Measurements from ENCODE around the gene RIF1.

The RIF1 gene

DNA sequence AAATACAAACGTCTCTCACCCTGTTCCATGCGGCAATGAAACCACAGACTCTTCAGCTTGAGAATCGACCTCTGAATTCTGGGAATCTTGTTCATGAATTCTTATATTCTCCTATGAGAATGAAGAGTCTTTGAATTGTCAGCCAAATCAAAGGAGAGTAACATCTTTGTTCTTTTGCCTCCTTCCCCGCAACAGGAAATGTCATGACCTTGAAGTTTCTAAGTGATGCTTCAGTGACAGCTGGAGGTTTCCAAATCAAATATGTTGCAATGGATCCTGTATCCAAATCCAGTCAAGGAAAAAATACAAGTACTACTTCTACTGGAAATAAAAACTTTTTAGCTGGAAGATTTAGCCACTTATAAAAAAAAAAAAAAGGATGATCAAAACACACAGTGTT lies 30.5 kb upstream of the RIF1 start:
- H3K4me1 ChIP-seq (ENCODE audit: control extremely low read depth in 1 of 4, control insufficient read depth in 4 of 4, insufficient read depth in 4 of 4, low read length in 3 of 4): peaks cover 0 to 5% (median 1%) of the 10 kb centered on the region in 4 experiments
- no peak overlapping the region for H3K27ac ChIP-seq (ENCODE audit: insufficient read depth in 1 of 2, low read depth in 1 of 2, low read length in 2 of 2, poor library complexity in 1 of 2, severe bottlenecking in 2 of 2)
- 100% methylated on average over 1 of the region's 4 CpGs for WGBS (ENCODE audit: insufficient coverage)
- ChIA-PET POLR2A (no interaction called here), CTCF (no interaction called here)
- no peak overlapping the region for H3K4me3 ChIP-seq (ENCODE audit: control insufficient read depth in 1 of 7, extremely low read depth in 1 of 7, insufficient read depth in 4 of 7, low read depth in 2 of 7, low read length in 6 of 7)
- no peaks in the 10 kb centered on the region for H3K9me3 ChIP-seq (ENCODE audit: control extremely low read depth in 1 of 5, control insufficient read depth in 4 of 5, insufficient read depth in 2 of 5, low read depth in 1 of 5, low read length in 4 of 5)
- H3K27me3 ChIP-seq (replicated peaks in 2 of 5; ENCODE audit: control insufficient read depth in 4 of 5, insufficient read depth in 5 of 5, low read length in 4 of 5): no peaks in the 10 kb centered on the region
- no peaks in the 10 kb centered on the region for H3K36me3 ChIP-seq (ENCODE audit: control insufficient read depth in 4 of 4, insufficient read depth in 4 of 4, low read length in 3 of 4)
- DNase-seq: no peak

DNA sequence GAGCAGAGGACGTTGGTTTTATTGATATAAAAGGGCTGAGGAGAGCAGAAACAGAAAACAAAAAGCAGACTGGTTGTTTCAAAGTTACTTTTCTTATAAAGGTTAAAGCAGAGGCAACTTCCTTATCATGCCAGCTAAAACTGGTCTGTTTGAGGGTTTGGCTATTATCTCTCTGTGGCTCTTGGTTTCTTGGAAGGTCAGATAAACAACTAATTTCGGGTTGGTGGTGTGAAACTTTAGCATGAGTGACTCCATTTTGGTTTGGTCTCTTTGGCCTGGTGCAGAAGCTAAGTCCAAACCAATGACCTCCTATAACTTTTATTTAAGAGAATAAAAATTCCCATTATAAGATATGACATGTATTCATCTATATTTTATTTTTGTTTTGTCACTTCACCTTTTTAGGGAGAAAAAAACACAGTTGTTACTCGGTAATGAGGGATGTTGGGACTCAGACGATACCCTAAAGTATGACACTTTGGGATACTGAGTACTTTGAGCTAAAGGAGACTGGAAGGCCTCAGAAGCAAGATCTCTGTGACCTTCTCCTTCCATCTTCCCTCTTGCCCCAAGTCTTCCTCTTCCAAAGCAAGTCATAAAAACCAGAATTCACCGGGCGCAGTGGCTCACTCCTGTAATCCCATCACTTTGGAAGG lies 29.0 kb upstream of the RIF1 start:
- ChIA-PET CTCF (interaction anchor here (1.7 kb wide), 1 partner anchor 13 kb away, joined by 7 read pairs; no protein-coding TSS in a partner anchor), POLR2A (no interaction called here)
- 100% methylated on average over 4 of the region's 6 CpGs for WGBS (ENCODE audit: insufficient coverage)

GRCh38 chr2:151381266-151381665 lies 28.4 kb upstream of the RIF1 start:
- Histone ChIP-seq H3K9me3 (ENCODE audit: control extremely low read depth in 1 of 5, control insufficient read depth in 4 of 5, insufficient read depth in 2 of 5, low read depth in 1 of 5, low read length in 4 of 5) (no peaks in the 10 kb centered on the region), H3K4me3 (ENCODE audit: control insufficient read depth in 1 of 7, extremely low read depth in 1 of 7, insufficient read depth in 4 of 7, low read depth in 2 of 7, low read length in 6 of 7) (no peak overlapping the region), H3K27me3 (replicated peaks in 2 of 5; ENCODE audit: control insufficient read depth in 4 of 5, insufficient read depth in 5 of 5, low read length in 4 of 5) (no peaks in the 10 kb centered on the region), H3K36me3 (ENCODE audit: control insufficient read depth in 4 of 4, insufficient read depth in 4 of 4, low read length in 3 of 4) (no peaks in the 10 kb centered on the region), H3K27ac (ENCODE audit: insufficient read depth in 1 of 2, low read depth in 1 of 2, low read length in 2 of 2, poor library complexity in 1 of 2, severe bottlenecking in 2 of 2) (no peak overlapping the region), H3K4me1 (ENCODE audit: control extremely low read depth in 1 of 4, control insufficient read depth in 4 of 4, insufficient read depth in 4 of 4, low read length in 3 of 4) (peaks cover 0 to 5% (median 0%) of the 10 kb centered on the region in 4 experiments)
- POLR2A ChIA-PET: no interaction called here
- CTCF ChIA-PET: interaction anchor here (1.7 kb wide), 1 partner anchor 13 kb away, joined by 7 read pairs; no protein-coding TSS in a partner anchor
- DNase-seq: no peak
- WGBS (ENCODE audit: insufficient coverage): 89% methylated on average over 1 of the region's 2 CpGs

More for the DNA sequence above, 29.0 kb upstream of the RIF1 start:
- H3K9me3 ChIP-seq (ENCODE audit: control extremely low read depth in 1 of 5, control insufficient read depth in 4 of 5, insufficient read depth in 2 of 5, low read depth in 1 of 5, low read length in 4 of 5): no peaks in the 10 kb centered on the region
- no peaks in the 10 kb centered on the region for H3K27me3 ChIP-seq (replicated peaks in 2 of 5; ENCODE audit: control insufficient read depth in 4 of 5, insufficient read depth in 5 of 5, low read length in 4 of 5)
- peaks cover 0 to 5% (median 0%) of the 10 kb centered on the region in 4 experiments for H3K4me1 ChIP-seq (ENCODE audit: control extremely low read depth in 1 of 4, control insufficient read depth in 4 of 4, insufficient read depth in 4 of 4, low read length in 3 of 4)
- no peak overlapping the region for H3K27ac ChIP-seq (ENCODE audit: insufficient read depth in 1 of 2, low read depth in 1 of 2, low read length in 2 of 2, poor library complexity in 1 of 2, severe bottlenecking in 2 of 2)
- H3K4me3 ChIP-seq (ENCODE audit: control insufficient read depth in 1 of 7, extremely low read depth in 1 of 7, insufficient read depth in 4 of 7, low read depth in 2 of 7, low read length in 6 of 7): no peak overlapping the region
- H3K36me3 ChIP-seq (ENCODE audit: control insufficient read depth in 4 of 4, insufficient read depth in 4 of 4, low read length in 3 of 4): no peaks in the 10 kb centered on the region
- peak in 2 of 3 donors; percentile 15 to 39 for DNase-seq

GRCh38 chr2:151388011-151388410 lies 21.7 kb upstream of the RIF1 start:
- WGBS (ENCODE audit: insufficient coverage): no CpG with 5 or more reads among the region's 4 CpGs
- no peaks in the 10 kb centered on the region for H3K9me3 ChIP-seq (ENCODE audit: control extremely low read depth in 1 of 5, control insufficient read depth in 4 of 5, insufficient read depth in 2 of 5, low read depth in 1 of 5, low read length in 4 of 5)
- ChIA-PET CTCF (interaction anchor here (1.2 kb wide), 1 partner anchor 15 kb away, joined by 3 read pairs; no protein-coding TSS in a partner anchor), POLR2A (no interaction called here)
- H3K27ac ChIP-seq (ENCODE audit: insufficient read depth in 1 of 2, low read depth in 1 of 2, low read length in 2 of 2, poor library complexity in 1 of 2, severe bottlenecking in 2 of 2): no peak overlapping the region
- H3K4me1 ChIP-seq (ENCODE audit: control extremely low read depth in 1 of 4, control insufficient read depth in 4 of 4, insufficient read depth in 4 of 4, low read length in 3 of 4): no peaks in the 10 kb centered on the region
- no peak overlapping the region for H3K4me3 ChIP-seq (ENCODE audit: control insufficient read depth in 1 of 7, extremely low read depth in 1 of 7, insufficient read depth in 4 of 7, low read depth in 2 of 7, low read length in 6 of 7)
- no peak for DNase-seq
- H3K36me3 ChIP-seq (ENCODE audit: control insufficient read depth in 4 of 4, insufficient read depth in 4 of 4, low read length in 3 of 4): no peaks in the 10 kb centered on the region
- no peaks in the 10 kb centered on the region for H3K27me3 ChIP-seq (replicated peaks in 2 of 5; ENCODE audit: control insufficient read depth in 4 of 5, insufficient read depth in 5 of 5, low read length in 4 of 5)

- no peaks in the 10 kb centered on the region for H3K36me3 ChIP-seq (ENCODE audit: control insufficient read depth in 4 of 4, insufficient read depth in 4 of 4, low read length in 3 of 4)
- no peak overlapping the region for H3K27ac ChIP-seq (ENCODE audit: insufficient read depth in 1 of 2, low read depth in 1 of 2, low read length in 2 of 2, poor library complexity in 1 of 2, severe bottlenecking in 2 of 2)
- no peaks in the 10 kb centered on the region for H3K27me3 ChIP-seq (replicated peaks in 2 of 5; ENCODE audit: control insufficient read depth in 4 of 5, insufficient read depth in 5 of 5, low read length in 4 of 5)
- no CpG with 5 or more reads among the region's 2 CpGs for WGBS (ENCODE audit: insufficient coverage)
- ChIA-PET POLR2A (no interaction called here), CTCF (no interaction called here)
- DNase-seq: no peak
- no peaks in the 10 kb centered on the region for H3K4me1 ChIP-seq (ENCODE audit: control extremely low read depth in 1 of 4, control insufficient read depth in 4 of 4, insufficient read depth in 4 of 4, low read length in 3 of 4)
- H3K4me3 ChIP-seq (ENCODE audit: control insufficient read depth in 1 of 7, extremely low read depth in 1 of 7, insufficient read depth in 4 of 7, low read depth in 2 of 7, low read length in 6 of 7): no peak overlapping the region
- no peaks in the 10 kb centered on the region for H3K9me3 ChIP-seq (ENCODE audit: control extremely low read depth in 1 of 5, control insufficient read depth in 4 of 5, insufficient read depth in 2 of 5, low read depth in 1 of 5, low read length in 4 of 5)
These were observed 18.3 kb upstream of the RIF1 start for GRCh38 chr2:151391436-151391835.

DNA sequence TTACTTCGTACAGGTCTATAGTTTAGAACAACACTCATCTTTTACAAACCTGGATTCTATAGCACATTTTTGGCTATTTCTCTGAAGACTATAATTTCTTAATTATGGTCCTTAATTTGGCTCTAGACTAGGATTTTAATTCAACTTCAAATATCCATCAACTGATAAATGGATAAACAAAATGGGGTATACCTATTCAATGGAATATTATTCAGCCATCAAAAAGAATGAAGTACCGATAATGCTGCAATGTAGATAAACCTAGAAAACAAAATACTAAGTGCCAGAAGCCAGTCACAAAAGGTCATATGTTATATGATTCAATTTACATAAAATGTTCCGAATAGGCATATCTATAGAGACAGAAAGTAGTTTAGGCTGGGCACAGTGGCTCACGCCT lies 15.2 kb upstream of the RIF1 start:
- Histone ChIP-seq H3K36me3 (ENCODE audit: control insufficient read depth in 4 of 4, insufficient read depth in 4 of 4, low read length in 3 of 4) (no peaks in the 10 kb centered on the region), H3K9me3 (ENCODE audit: control extremely low read depth in 1 of 5, control insufficient read depth in 4 of 5, insufficient read depth in 2 of 5, low read depth in 1 of 5, low read length in 4 of 5) (no peaks in the 10 kb centered on the region), H3K27ac (ENCODE audit: insufficient read depth in 1 of 2, low read depth in 1 of 2, low read length in 2 of 2, poor library complexity in 1 of 2, severe bottlenecking in 2 of 2) (no peak overlapping the region), H3K4me1 (ENCODE audit: control extremely low read depth in 1 of 4, control insufficient read depth in 4 of 4, insufficient read depth in 4 of 4, low read length in 3 of 4) (no peaks in the 10 kb centered on the region), H3K4me3 (ENCODE audit: control insufficient read depth in 1 of 7, extremely low read depth in 1 of 7, insufficient read depth in 4 of 7, low read depth in 2 of 7, low read length in 6 of 7) (no peak overlapping the region), H3K27me3 (replicated peaks in 2 of 5; ENCODE audit: control insufficient read depth in 4 of 5, insufficient read depth in 5 of 5, low read length in 4 of 5) (no peaks in the 10 kb centered on the region)
- CTCF ChIA-PET: no interaction called here
- WGBS (ENCODE audit: insufficient coverage): 100% methylated on average over 1 of the region's 4 CpGs
- DNase-seq: no peak
- POLR2A ChIA-PET: no interaction called here

GRCh38 chr2:151395509-151396374 lies 14.0 kb upstream of the RIF1 start:
- Histone ChIP-seq H3K4me1 (ENCODE audit: control extremely low read depth in 1 of 4, control insufficient read depth in 4 of 4, insufficient read depth in 4 of 4, low read length in 3 of 4) (no peaks in the 10 kb centered on the region), H3K27me3 (replicated peaks in 2 of 5; ENCODE audit: control insufficient read depth in 4 of 5, insufficient read depth in 5 of 5, low read length in 4 of 5) (no peaks in the 10 kb centered on the region), H3K9me3 (ENCODE audit: control extremely low read depth in 1 of 5, control insufficient read depth in 4 of 5, insufficient read depth in 2 of 5, low read depth in 1 of 5, low read length in 4 of 5) (no peaks in the 10 kb centered on the region), H3K27ac (ENCODE audit: insufficient read depth in 1 of 2, low read depth in 1 of 2, low read length in 2 of 2, poor library complexity in 1 of 2, severe bottlenecking in 2 of 2) (no peak overlapping the region), H3K4me3 (ENCODE audit: control insufficient read depth in 1 of 7, extremely low read depth in 1 of 7, insufficient read depth in 4 of 7, low read depth in 2 of 7, low read length in 6 of 7) (no peak overlapping the region), H3K36me3 (ENCODE audit: control insufficient read depth in 4 of 4, insufficient read depth in 4 of 4, low read length in 3 of 4) (no peaks in the 10 kb centered on the region)
- ChIA-PET CTCF (no interaction called here), POLR2A (no interaction called here)
- no peak for DNase-seq
- WGBS (ENCODE audit: insufficient coverage): 100% methylated on average over 3 of the region's 4 CpGs

Measured in common myeloid progenitor, CD34-positive (primary cell).